HG03520 (cell line): ENCODE results near the gene MCC.

Experiments used
- ATAC-seq: cut with Tn5 transposase; IDR thresholded peaks from one replicate; pipeline ENCODE4 v1.9.1; 2021; ENCODE audit warnings: mild to moderate bottlenecking, moderate library complexity; ENCODE audit not compliant: unreplicated experiment

Gene MCC

GRCh38 chr5:113487781-113488644, at the start of gene MCC:
Gene MCC, minus strand, starts transcription at chr5:113488453.
- ATAC-seq, result no peak

GRCh38 chr5:113531481-113532159, 43.4 kb upstream of the MCC start:
- ATAC-seq, result no peak

GRCh38 chr5:113527746-113528145, 39.5 kb upstream of the MCC start:
- no peak for ATAC-seq

- ATAC-seq, result no peak
Observed at GRCh38 chr5:113526421-113526820, 38.2 kb upstream of the MCC start.

GRCh38 chr5:113524927-113525326, 36.7 kb upstream of the MCC start:
- peak; percentile 43 for ATAC-seq

- no peak for ATAC-seq
Observed at GRCh38 chr5:113523168-113523567, 34.9 kb upstream of the MCC start.

- ATAC-seq, result no peak
Observed at GRCh38 chr5:113520899-113521298, 32.6 kb upstream of the MCC start.

- ATAC-seq, result peak; percentile 63
Observed at GRCh38 chr5:113520429-113520828, 32.2 kb upstream of the MCC start.

GRCh38 chr5:113519412-113519811, 31.2 kb upstream of the MCC start:
- ATAC-seq, result no peak

- no peak for ATAC-seq
Observed at GRCh38 chr5:113518884-113519283, 30.6 kb upstream of the MCC start.

GRCh38 chr5:113514289-113514635, 26.0 kb upstream of the MCC start:
- ATAC-seq, result no peak

- ATAC-seq, result peak; percentile 98
Observed at GRCh38 chr5:113513384-113514288, 25.4 kb upstream of the MCC start, which contains the start of gene YTHDC2. Gene YTHDC2, plus strand, starts transcription at chr5:113513694. Its CDS starts 202 bp downstream, at chr5:113513896.

- no peak for ATAC-seq
Observed at GRCh38 chr5:113512341-113512740, 24.1 kb upstream of the MCC start.

- ATAC-seq, result no peak
Observed at GRCh38 chr5:113510836-113511451, 22.7 kb upstream of the MCC start.

GRCh38 chr5:113508756-113509155, 20.5 kb upstream of the MCC start:
- no peak for ATAC-seq

GRCh38 chr5:113507601-113508000, 19.3 kb upstream of the MCC start:
- no peak for ATAC-seq

- no peak for ATAC-seq
Observed at GRCh38 chr5:113505181-113505580, 16.9 kb upstream of the MCC start.

- ATAC-seq, result no peak
Observed at GRCh38 chr5:113503146-113503545, 14.9 kb upstream of the MCC start.

GRCh38 chr5:113502073-113502472, 13.8 kb upstream of the MCC start:
- no peak for ATAC-seq

- ATAC-seq, result no peak
Observed at GRCh38 chr5:113495422-113495841, 7.2 kb upstream of the MCC start.

GRCh38 chr5:113493446-113493845, 5.2 kb upstream of the MCC start:
- no peak for ATAC-seq
